ENCODE measurements around the gene MMP24.
"Not testable (repeated sequence)": the region's sequence is repeated elsewhere in the genome, so short reads cannot be mapped to it uniquely, and the experiment has no call there.

MMP24 gene

DNA sequence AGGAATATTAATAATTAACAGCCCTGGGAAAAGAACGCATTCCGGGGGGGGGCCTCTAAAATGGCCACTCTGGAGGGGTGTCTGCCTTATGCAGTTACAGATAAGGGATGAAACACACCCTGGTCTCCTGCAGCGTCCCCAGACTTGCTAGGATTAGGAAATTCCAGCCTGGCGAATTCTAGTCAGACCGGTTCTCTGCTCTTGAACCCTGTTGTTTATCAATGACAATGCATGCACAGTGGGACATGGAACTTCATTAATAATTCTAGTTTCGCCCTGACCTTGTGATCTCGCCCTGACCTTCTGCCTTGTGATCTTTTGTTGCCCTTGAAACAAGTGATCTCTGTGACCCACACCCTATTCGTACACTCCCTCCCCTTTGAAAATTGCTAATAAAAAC, 37.3 kb upstream of the MMP24 start:
- POLR2A ChIA-PET, CTCF ChIA-PET: not testable (repeated sequence)

DNA sequence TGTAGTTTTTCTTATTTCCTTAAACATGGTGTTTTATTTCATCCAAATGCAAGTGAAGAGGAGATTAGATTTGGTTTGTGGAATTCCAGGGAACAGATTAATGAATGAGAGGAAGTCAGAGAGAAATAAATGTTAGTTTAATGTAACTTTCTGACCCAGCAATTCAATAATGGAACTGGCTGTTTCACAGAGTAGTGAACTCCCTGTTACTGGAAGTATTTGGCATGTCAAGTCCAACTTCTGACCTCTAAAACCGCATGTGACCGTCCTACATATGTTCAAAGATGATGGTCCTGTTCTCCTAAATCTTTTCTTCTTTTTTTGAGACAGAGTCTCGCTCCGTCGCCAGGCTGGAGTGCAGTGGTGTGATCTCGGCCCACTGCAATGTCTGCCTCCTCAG, 35.9 kb upstream of the MMP24 start:
- CTCF ChIA-PET, result interaction anchor here (1.3 kb wide), 1 partner anchor 49 kb away, joined by 4 read pairs; no protein-coding TSS in a partner anchor
- no peak overlapping the region for H3K27ac ChIP-seq (ENCODE audit: insufficient read depth in 1 of 2, low read depth in 1 of 2, low read length in 2 of 2, poor library complexity in 1 of 2, severe bottlenecking in 2 of 2)

More for the DNA sequence above, 37.3 kb upstream of the MMP24 start:
- not testable (repeated sequence) for DNase-seq; H3K36me3 ChIP-seq (ENCODE audit: control insufficient read depth in 4 of 4, insufficient read depth in 4 of 4, low read length in 3 of 4); H3K9me3 ChIP-seq (ENCODE audit: control extremely low read depth in 1 of 5, control insufficient read depth in 4 of 5, insufficient read depth in 2 of 5, low read depth in 1 of 5, low read length in 4 of 5); H3K4me3 ChIP-seq (ENCODE audit: control insufficient read depth in 1 of 7, extremely low read depth in 1 of 7, insufficient read depth in 4 of 7, low read depth in 2 of 7, low read length in 6 of 7); H3K4me1 ChIP-seq (ENCODE audit: control extremely low read depth in 1 of 4, control insufficient read depth in 4 of 4, insufficient read depth in 4 of 4, low read length in 3 of 4); H3K27ac ChIP-seq (ENCODE audit: insufficient read depth in 1 of 2, low read depth in 1 of 2, low read length in 2 of 2, poor library complexity in 1 of 2, severe bottlenecking in 2 of 2); H3K27me3 ChIP-seq (replicated peaks in 2 of 5; ENCODE audit: control insufficient read depth in 4 of 5, insufficient read depth in 5 of 5, low read length in 4 of 5)
- 99% methylated on average over 5 of the region's 8 CpGs for WGBS (ENCODE audit: insufficient coverage)

DNA sequence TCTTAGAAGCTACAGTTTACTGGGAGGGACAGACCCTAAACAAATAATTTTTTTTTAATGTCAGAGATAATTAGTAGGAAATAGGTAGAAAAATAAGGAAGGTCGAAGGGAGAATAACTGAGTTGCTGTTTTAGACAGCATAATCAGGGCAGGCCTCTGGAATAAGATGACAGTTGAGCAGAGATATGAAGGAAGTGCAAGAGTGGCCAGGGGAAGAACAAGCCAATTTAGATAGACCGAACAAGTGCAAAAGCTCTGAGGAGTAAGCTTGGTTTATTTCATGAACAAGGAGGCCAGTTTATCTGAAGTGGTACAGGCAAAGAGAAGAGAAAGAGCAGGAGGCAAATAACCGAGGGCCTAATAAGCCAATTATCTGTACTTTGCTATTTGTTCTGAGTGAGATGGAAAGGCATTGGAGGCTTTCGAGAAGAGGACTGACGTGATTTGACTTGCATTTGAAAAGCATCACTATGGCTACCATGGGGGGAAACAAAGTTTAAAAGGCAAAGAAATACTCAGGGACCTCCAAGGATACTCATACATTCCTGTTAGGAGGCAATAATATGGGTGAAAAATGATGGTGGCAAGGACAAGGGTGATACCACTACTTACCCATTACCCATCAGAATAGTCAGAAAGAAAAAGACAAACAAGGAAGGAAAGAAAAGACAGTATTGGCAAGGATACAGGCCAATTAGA, 34.9 kb upstream of the MMP24 start:
- no peak overlapping the region for H3K4me3 ChIP-seq (ENCODE audit: control insufficient read depth in 1 of 7, extremely low read depth in 1 of 7, insufficient read depth in 4 of 7, low read depth in 2 of 7, low read length in 6 of 7)
- H3K36me3 ChIP-seq (ENCODE audit: control insufficient read depth in 4 of 4, insufficient read depth in 4 of 4, low read length in 3 of 4), result peaks cover 0 to 2% (median 0%) of the 10 kb centered on the region in 4 experiments
- WGBS (ENCODE audit: insufficient coverage), result 96% methylated on average over 5 of the region's 5 CpGs
- ChIA-PET CTCF (interaction anchor here (1.3 kb wide), 1 partner anchor 50 kb away, joined by 4 read pairs; no protein-coding TSS in a partner anchor), POLR2A (no interaction called here)
- H3K4me1 ChIP-seq (ENCODE audit: control extremely low read depth in 1 of 4, control insufficient read depth in 4 of 4, insufficient read depth in 4 of 4, low read length in 3 of 4), result no peaks in the 10 kb centered on the region
- DNase-seq, result no peak
- no peaks in the 10 kb centered on the region for H3K27me3 ChIP-seq (replicated peaks in 2 of 5; ENCODE audit: control insufficient read depth in 4 of 5, insufficient read depth in 5 of 5, low read length in 4 of 5)
- H3K27ac ChIP-seq (ENCODE audit: insufficient read depth in 1 of 2, low read depth in 1 of 2, low read length in 2 of 2, poor library complexity in 1 of 2, severe bottlenecking in 2 of 2), result no peak overlapping the region
- H3K9me3 ChIP-seq (ENCODE audit: control extremely low read depth in 1 of 5, control insufficient read depth in 4 of 5, insufficient read depth in 2 of 5, low read depth in 1 of 5, low read length in 4 of 5), result peaks cover 0 to 6% (median 3%) of the 10 kb centered on the region in 5 experiments

More for the DNA sequence above, 35.9 kb upstream of the MMP24 start:
- no peak for DNase-seq
- WGBS (ENCODE audit: insufficient coverage), result 97% methylated on average over 6 of the region's 6 CpGs
- H3K4me3 ChIP-seq (ENCODE audit: control insufficient read depth in 1 of 7, extremely low read depth in 1 of 7, insufficient read depth in 4 of 7, low read depth in 2 of 7, low read length in 6 of 7), result no peak overlapping the region
- H3K4me1 ChIP-seq (ENCODE audit: control extremely low read depth in 1 of 4, control insufficient read depth in 4 of 4, insufficient read depth in 4 of 4, low read length in 3 of 4), result no peaks in the 10 kb centered on the region
- peaks cover 0 to 3% (median 0%) of the 10 kb centered on the region in 5 experiments for H3K9me3 ChIP-seq (ENCODE audit: control extremely low read depth in 1 of 5, control insufficient read depth in 4 of 5, insufficient read depth in 2 of 5, low read depth in 1 of 5, low read length in 4 of 5)
- no peaks in the 10 kb centered on the region for H3K27me3 ChIP-seq (replicated peaks in 2 of 5; ENCODE audit: control insufficient read depth in 4 of 5, insufficient read depth in 5 of 5, low read length in 4 of 5)
- peaks cover 0 to 2% (median 0%) of the 10 kb centered on the region in 4 experiments for H3K36me3 ChIP-seq (ENCODE audit: control insufficient read depth in 4 of 4, insufficient read depth in 4 of 4, low read length in 3 of 4)
- POLR2A ChIA-PET, result no interaction called here

DNA sequence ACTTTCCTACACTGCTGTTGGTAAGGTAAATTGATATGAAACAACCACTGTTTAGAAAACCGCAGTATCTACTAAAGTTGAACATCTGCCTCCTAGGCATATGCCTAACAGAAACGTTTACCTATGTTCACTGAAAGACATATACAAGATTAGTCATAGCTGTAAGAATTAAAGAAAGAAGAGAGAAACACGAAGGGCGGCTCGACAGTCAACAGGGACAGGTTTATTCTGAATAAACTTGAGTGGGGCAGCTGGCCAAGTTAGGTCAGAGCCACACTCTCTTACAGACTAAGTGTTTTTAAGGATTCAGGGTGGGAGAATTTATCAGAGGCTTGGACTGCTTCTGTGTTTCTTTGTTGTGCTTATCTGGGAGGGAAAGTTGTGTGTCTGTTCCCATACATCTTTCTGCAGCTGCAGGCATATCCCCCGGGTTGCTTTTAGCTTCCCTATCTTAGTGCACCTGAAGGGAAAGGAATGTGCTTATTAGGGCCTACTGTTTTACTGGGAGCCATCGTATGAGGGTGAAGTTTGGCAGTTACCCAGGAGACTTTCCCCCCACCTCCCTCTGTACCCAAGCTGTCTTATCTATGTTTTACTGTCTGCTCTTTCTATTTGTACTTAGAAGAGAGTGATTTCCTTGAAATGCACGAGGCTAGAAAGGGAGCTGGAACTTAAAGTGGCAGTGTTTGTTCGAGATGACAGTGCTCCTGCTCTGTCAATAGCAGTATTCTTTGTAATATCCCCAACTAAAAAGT, 34.2 kb upstream of the MMP24 start:
- peaks cover 0 to 2% (median 0%) of the 10 kb centered on the region in 4 experiments for H3K36me3 ChIP-seq (ENCODE audit: control insufficient read depth in 4 of 4, insufficient read depth in 4 of 4, low read length in 3 of 4)
- H3K4me3 ChIP-seq (ENCODE audit: control insufficient read depth in 1 of 7, extremely low read depth in 1 of 7, insufficient read depth in 4 of 7, low read depth in 2 of 7, low read length in 6 of 7), result no peak overlapping the region
- peak in 1 of 3 donors; percentile 7 for DNase-seq
- H3K27me3 ChIP-seq (replicated peaks in 2 of 5; ENCODE audit: control insufficient read depth in 4 of 5, insufficient read depth in 5 of 5, low read length in 4 of 5), result no peaks in the 10 kb centered on the region
- H3K27ac ChIP-seq (ENCODE audit: insufficient read depth in 1 of 2, low read depth in 1 of 2, low read length in 2 of 2, poor library complexity in 1 of 2, severe bottlenecking in 2 of 2), result no peak overlapping the region
- H3K4me1 ChIP-seq (ENCODE audit: control extremely low read depth in 1 of 4, control insufficient read depth in 4 of 4, insufficient read depth in 4 of 4, low read length in 3 of 4), result no peaks in the 10 kb centered on the region
- peaks cover 0 to 12% (median 8%) of the 10 kb centered on the region in 5 experiments for H3K9me3 ChIP-seq (ENCODE audit: control extremely low read depth in 1 of 5, control insufficient read depth in 4 of 5, insufficient read depth in 2 of 5, low read depth in 1 of 5, low read length in 4 of 5)
- 33% methylated on average over 1 of the region's 9 CpGs for WGBS (ENCODE audit: insufficient coverage)
- ChIA-PET POLR2A (no interaction called here), CTCF (interaction anchor here (1.3 kb wide), 1 partner anchor 51 kb away, joined by 4 read pairs; no protein-coding TSS in a partner anchor)

DNA sequence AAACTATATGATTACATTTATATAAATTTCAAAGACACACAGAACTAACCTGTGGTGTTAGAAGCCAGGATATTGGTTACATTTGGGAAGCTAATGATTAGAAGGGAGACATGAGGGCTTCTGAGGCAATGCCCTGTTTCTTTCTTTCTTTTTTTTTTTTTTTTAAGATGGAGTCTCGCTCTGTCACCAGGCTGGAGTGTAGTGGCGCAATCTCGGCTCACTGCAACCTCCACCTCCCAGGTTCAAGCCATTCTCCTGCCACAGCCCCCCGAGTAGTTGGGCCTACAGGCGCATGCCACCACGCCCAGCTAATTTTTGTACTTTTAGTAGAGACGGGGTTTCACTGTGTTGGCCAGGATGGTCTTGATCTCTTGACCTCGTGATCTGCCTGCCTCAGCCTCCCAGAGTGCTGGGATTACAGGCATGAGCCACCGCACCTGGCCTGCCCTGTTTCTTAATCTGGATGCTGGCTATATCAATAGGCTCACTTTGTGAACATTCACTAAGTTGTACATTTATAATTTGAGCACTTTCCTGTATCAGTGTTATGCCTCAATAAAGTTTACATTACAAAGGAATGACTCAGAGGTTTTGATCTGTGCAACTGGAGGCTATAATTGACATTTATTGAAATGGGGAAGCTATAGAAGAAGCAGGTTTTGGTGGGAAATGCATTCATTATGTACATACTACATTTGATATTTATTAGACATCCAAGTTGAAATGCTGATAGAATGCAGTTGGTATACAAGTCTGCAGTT, 33.3 kb upstream of the MMP24 start:
- H3K4me1 ChIP-seq (ENCODE audit: control extremely low read depth in 1 of 4, control insufficient read depth in 4 of 4, insufficient read depth in 4 of 4, low read length in 3 of 4); H3K27ac ChIP-seq (ENCODE audit: insufficient read depth in 1 of 2, low read depth in 1 of 2, low read length in 2 of 2, poor library complexity in 1 of 2, severe bottlenecking in 2 of 2); H3K36me3 ChIP-seq (ENCODE audit: control insufficient read depth in 4 of 4, insufficient read depth in 4 of 4, low read length in 3 of 4); DNase-seq; POLR2A ChIA-PET; H3K27me3 ChIP-seq (replicated peaks in 2 of 5; ENCODE audit: control insufficient read depth in 4 of 5, insufficient read depth in 5 of 5, low read length in 4 of 5); H3K4me3 ChIP-seq (ENCODE audit: control insufficient read depth in 1 of 7, extremely low read depth in 1 of 7, insufficient read depth in 4 of 7, low read depth in 2 of 7, low read length in 6 of 7): not testable (repeated sequence)
- H3K9me3 ChIP-seq (ENCODE audit: control extremely low read depth in 1 of 5, control insufficient read depth in 4 of 5, insufficient read depth in 2 of 5, low read depth in 1 of 5, low read length in 4 of 5), result peaks cover 0 to 15% (median 9%) of the 10 kb centered on the region in 5 experiments
- WGBS (ENCODE audit: insufficient coverage), result 100% methylated on average over 7 of the region's 9 CpGs
- CTCF ChIA-PET, result interaction anchor here (1.8 to 2.2 kb wide), 2 partner anchors 16 to 17 kb away, joined by 4 to 14 read pairs; no protein-coding TSS in a partner anchor

DNA sequence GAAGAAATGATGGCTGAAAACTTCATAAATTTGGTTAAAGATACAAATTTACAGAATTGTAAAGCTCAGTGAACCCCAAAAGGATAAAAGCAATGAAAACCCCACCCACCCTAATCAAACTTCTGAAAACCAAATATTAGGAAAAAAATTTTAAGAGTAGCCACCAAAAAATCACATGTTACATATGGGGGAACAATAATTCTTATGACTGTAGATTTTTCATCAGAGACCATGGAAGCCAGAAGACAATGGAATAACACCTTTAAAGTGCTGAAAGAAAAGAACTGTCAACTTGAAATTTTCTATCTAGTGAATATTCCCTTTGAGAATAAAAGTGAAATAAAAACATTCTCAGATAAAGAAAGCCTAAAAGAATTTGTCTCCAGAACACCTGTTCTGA, 30.2 kb upstream of the MMP24 start:
- peak in 2 of 3 donors; percentile 26 to 46 for DNase-seq
- peaks cover 0 to 4% (median 0%) of the 10 kb centered on the region in 4 experiments for H3K36me3 ChIP-seq (ENCODE audit: control insufficient read depth in 4 of 4, insufficient read depth in 4 of 4, low read length in 3 of 4)
- H3K4me3 ChIP-seq (ENCODE audit: control insufficient read depth in 1 of 7, extremely low read depth in 1 of 7, insufficient read depth in 4 of 7, low read depth in 2 of 7, low read length in 6 of 7), result no peak overlapping the region
- H3K9me3 ChIP-seq (ENCODE audit: control extremely low read depth in 1 of 5, control insufficient read depth in 4 of 5, insufficient read depth in 2 of 5, low read depth in 1 of 5, low read length in 4 of 5), result peaks cover 6 to 26% (median 13%) of the 10 kb centered on the region in 5 experiments
- no peak overlapping the region for H3K27ac ChIP-seq (ENCODE audit: insufficient read depth in 1 of 2, low read depth in 1 of 2, low read length in 2 of 2, poor library complexity in 1 of 2, severe bottlenecking in 2 of 2)
- ChIA-PET POLR2A (interaction anchor here (0.7 kb wide), 1 partner anchor 54 kb away, joined by 3 read pairs; no protein-coding TSS in a partner anchor), CTCF (no interaction called here)
- H3K4me1 ChIP-seq (ENCODE audit: control extremely low read depth in 1 of 4, control insufficient read depth in 4 of 4, insufficient read depth in 4 of 4, low read length in 3 of 4), result no peaks in the 10 kb centered on the region
- no peaks in the 10 kb centered on the region for H3K27me3 ChIP-seq (replicated peaks in 2 of 5; ENCODE audit: control insufficient read depth in 4 of 5, insufficient read depth in 5 of 5, low read length in 4 of 5)
